HG02970 (cell line): ENCODE results near the gene ONECUT1.
"Not testable (repeated sequence)": the region's sequence is repeated elsewhere in the genome, so short reads cannot be mapped to it uniquely, and the experiment has no call there.

Experiments used
- ATAC-seq: cut with Tn5 transposase; IDR thresholded peaks from one replicate; pipeline ENCODE4 v1.9.1; 2021; ENCODE audit warnings: mild to moderate bottlenecking, moderate library complexity, moderate number of reproducible peaks; ENCODE audit not compliant: unreplicated experiment, low FRiP score

Gene ONECUT1

GRCh38 chr15:52790169-52790708 is at the start of gene ONECUT1:
Gene ONECUT1, minus strand, starts transcription at chr15:52790336. Its CDS starts 452 bp downstream, at chr15:52789884.
- ATAC-seq, result peak; percentile 66

DNA sequence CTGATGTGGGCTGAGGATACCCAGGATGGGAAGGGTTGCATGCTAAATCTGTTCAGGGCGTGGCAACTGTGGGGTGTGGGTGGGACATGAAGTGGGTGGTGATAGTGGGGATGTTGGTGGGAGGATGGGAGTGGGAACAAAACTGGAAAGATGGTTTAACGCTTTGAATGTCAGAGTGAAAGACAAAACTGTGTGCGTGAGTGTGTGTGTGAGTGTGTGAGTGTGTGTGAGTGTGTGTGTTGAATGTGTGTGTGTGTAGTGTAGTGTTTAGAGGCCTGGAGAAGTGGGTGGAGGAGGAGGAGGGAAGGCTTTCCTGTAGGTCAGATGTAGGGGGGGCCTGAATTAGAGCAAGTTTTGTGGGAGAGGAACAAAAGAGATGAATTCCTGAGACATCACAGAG is 44.2 kb upstream of the ONECUT1 start:
- ATAC-seq, result no peak

GRCh38 chr15:52824169-52824942 is 34.2 kb upstream of the ONECUT1 start:
- ATAC-seq, result not testable (repeated sequence)

DNA sequence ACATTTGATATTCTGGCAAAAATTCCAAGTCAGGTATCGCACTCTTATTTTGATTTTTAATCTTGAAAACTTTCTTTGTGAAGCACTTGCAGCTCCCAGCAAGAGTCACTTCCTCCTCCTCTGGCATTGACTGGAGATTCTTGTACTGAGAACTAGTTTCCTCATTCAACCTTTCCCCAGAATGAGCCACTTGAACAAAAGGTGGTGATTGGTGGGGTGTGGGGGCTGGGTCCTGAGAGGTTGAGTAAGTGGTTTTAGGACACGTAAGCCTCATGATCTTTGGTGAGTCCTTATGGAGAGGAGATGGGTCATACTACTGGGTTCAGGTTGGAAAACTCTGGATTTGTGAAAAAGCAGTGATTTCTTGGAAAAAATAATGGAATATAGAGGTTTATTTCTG is 32.3 kb upstream of the ONECUT1 start:
- no peak for ATAC-seq

DNA sequence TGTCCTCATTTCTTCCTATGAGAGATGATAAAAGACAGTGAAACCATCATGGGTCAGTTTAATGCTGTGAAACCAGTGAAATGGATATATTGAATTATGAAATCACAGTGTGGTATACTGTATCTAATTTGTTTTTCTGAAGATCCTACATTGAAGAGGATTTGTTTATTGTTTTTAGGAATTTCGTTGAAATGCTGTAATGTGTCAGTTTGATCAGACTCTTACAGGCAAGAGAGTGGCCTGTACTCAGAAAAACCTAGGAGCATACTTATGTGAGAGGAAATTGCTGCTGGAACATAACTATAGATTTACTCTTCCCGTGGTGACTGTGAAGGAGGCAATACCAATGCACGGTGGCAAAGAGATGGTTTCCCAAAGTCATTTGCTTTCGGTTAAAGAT is 29.1 kb upstream of the ONECUT1 start:
- no peak for ATAC-seq

DNA sequence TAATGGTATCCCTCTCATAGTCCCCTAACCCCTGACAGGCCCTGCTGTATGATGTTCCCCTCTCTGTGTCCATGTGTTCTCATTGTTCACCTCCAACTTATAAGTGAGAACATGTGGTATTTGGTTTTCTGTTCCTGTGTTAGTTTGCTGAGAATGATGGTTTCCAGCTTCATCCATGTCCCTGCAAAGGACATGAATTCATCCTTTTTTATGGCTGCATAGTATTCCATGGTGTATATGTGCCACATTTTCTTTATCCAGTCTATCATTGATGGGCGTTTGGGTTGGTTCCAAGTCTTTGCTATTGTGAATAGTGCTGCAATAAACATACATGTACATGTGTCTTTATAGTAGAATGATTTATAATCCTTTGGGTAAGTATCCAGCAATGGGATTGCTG is 25.8 kb upstream of the ONECUT1 start:
- not testable (repeated sequence) for ATAC-seq

- ATAC-seq, result no peak
Measured at GRCh38 chr15:52808996-52809395, 18.9 kb upstream of the ONECUT1 start.

- no peak for ATAC-seq
Measured at GRCh38 chr15:52808441-52808840, 18.3 kb upstream of the ONECUT1 start.

- no peak for ATAC-seq
Measured at GRCh38 chr15:52806284-52806655, 16.1 kb upstream of the ONECUT1 start.

DNA sequence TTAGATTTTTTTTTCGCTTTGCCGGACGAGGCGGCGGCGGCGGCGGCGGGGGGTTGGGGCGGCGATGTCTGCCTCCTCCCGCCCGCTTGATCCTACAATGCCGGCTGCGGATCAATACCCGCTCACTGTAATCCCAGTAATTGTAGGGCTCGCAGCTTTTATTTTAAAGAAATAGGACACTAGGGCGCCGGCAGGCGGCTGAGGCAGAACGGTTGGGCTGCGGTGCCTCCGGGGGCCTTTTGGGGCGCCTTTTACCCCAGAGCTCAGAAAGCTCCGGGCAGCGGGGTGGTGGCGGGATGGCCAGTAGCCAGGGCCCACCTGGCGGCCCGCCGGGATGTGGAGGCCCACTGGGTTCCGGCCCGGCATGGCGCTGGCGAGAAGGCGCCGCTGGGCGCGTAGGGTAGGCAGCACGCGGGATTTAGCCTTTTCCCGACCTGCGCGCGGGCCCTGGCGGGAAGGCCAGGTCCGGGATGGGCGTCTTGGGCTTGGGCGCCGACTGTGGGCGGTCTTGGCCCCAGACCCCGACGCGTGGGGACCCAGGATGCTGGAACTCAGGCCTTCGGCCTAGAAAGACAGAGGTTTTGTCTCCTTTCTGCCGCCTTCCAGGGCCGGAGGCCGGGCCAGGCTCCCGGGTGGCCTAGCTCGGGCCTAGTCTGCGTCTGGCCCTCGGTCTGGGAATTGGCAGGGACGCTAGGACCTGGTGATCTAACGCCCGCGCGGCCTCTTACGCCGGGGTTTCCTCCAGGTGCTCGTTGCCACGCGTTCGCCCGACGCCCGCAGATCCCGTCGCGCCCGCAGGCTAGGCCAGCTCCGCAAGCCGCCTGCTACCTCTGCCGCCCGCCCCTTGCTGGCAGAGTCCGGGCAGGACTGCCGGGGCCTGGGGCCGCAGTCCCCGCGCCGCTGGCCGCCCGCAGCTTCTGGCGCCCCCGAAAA is 15.5 kb upstream of the ONECUT1 start:
- no peak for ATAC-seq

GRCh38 chr15:52804526-52805081 is 14.5 kb upstream of the ONECUT1 start:
- no peak for ATAC-seq

DNA sequence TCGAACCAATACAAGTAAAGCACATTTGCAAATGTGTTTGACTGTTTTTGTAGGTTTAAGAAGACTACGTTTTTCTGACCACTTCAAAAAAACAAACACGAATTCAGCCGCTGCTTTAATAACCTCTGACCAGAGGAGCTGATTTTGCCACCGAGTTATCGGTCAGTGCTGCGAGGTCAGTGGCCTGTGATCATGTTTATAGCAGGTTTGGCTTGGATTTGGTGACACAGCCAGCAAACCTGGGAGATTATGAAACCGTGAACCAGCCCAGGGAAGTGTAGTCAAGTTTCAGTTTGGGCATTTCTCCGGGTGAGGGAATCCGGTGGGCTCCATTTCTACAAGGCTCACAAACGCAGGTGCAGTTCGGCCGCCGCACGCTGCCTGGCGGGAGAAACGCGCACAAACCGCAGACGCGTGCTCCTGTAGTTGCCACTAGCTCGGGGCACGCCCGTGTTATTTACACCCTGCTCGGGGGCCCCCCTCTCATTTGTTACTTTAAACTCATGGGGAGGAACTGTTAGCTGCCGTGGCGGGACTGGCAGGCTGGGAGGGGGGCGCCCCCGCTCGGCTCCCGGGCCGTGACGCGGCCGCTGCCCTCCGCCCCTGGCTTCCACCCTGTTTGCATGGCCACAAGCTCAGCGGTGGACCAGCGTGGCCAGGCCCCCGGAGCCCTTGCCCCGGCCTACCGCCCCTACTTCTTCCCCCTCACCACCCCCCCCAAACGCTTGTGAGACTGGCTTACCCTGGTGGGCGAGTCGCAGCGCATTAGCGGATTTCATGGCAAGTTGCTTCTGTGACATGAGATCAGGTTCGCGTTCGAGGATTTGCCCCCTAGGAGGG is 13.6 kb upstream of the ONECUT1 start:
- ATAC-seq, result no peak

DNA sequence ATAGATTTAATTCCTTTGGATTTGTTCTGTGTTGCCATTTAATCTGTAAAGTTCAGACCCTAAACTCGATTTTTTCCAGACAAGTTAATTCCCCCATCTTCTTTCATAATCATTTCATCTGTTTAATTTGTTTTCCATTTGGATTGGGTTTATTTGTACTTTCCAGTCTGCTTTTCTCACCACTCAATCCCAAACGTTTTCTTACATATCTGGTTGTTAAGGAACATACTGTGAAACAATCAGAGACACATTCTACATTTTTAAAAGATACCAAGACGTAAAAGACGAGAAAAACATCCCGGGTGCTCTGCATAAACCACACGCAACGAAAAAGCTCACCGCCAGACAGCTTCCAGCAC is 13.0 kb upstream of the ONECUT1 start:
- no peak for ATAC-seq

- no peak for ATAC-seq
Measured at GRCh38 chr15:52802110-52802509, 12.0 kb upstream of the ONECUT1 start.

- ATAC-seq, result no peak
Measured at GRCh38 chr15:52801748-52802085, 11.6 kb upstream of the ONECUT1 start.

- ATAC-seq, result no peak
Measured at GRCh38 chr15:52800828-52801747, 11.0 kb upstream of the ONECUT1 start.

DNA sequence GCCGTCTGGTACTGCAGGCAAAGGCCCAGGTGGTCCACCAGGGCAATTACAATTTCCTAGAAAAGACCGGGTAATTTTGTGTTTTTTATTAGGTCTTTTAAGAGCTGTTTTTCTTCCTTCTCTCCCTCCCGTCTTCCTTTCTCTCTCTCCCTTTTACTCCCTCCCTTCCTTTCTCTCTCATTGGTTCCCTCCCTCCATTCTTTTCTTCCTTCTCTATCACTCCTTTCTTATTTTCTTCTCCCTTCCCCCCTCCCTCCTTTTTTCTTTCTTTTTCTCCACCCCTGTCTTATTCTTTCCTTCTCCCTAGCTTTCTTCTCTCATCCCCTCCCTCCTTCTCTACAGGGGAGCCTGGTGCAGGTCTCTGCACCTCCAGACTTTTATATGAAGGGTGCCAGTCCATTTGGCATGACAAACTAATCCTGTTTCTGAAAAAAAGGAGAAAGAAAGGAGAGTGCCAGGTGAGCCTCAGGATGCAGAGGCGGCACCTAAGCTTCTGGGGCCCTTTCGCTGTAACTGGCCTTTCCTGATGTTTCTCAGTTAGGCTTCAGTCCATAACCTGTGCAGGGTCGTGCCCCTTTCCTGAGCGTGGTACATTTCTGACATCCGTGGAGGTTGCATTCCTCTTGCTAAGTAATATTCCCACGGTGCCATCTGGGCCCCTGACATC is 9.1 kb upstream of the ONECUT1 start:
- ATAC-seq, result no peak

DNA sequence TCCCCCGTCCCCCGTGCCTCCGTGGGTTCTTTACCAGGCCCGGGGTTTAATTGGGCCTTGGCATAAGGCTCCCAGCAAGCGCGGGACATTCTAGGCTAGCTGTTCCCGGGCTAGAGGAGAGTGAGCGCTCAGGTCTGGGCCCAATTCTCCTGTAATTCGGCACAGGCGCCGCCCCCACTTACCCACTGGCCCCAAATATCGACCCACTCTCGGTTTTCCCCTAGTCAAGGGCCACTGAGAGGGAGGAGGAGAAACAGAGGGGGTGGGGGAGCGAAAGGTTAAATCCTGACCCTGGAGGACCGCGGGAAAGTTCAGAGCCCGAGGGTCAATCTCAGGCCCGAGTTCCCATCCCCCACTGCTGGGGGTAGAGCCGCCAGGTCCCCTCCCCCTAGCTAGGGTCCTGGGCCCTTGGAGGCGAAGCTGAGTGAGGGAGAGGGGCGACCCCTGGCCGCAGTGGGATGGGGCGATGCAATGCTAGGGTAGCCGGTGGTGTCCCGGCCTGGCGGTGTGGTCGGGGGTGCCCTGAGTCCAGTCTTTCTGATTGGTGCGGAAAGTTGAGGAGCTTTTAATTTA is 8.5 kb upstream of the ONECUT1 start:
- ATAC-seq, result no peak
